LNCaP clone FGC (cell line): ENCODE data around the gene MTUS2.

Experiments
- DNase-seq: peaks from one replicate; pipeline ENCODE4 v3.0.0-alpha.2; 2011; ENCODE audit warnings: low read depth
- H3K4me3 ChIP-seq: 2 replicates; pipeline ENCODE4 v1.5.1; 2011; ENCODE audit warnings: mild to moderate bottlenecking, low read depth, low read length, control low read depth
- TF ChIP-seq, protein P1 (sequence below): IDR thresholded peaks from 2 replicates; pipeline ENCODE4 v1.5.1; 2012; ENCODE audit warnings: mild to moderate bottlenecking; ENCODE audit not compliant: control insufficient read depth, insufficient read depth; ENCODE audit errors: extremely low read depth

Gene MTUS2

DNA sequence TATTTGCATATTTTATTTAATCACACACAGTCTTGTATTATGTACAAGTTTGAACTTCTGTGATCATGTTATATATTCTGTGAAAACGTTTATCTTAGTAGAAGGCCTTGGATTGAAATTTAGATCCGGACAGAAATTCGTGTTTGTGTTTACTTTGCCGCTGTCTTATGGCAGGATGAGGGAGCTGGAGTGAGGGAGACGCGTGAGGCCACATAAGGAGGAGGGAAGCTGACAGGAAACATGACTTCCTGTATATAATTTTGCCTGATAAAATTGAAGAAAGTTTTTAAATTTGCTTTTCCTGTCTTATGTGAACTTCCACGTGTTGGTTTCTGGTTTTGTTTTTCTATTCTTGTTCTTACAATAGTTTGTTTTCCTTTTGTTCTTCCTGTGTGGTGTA is 200.2 kb downstream of the MTUS2 start:
- TF ChIP-seq, protein P1, sequence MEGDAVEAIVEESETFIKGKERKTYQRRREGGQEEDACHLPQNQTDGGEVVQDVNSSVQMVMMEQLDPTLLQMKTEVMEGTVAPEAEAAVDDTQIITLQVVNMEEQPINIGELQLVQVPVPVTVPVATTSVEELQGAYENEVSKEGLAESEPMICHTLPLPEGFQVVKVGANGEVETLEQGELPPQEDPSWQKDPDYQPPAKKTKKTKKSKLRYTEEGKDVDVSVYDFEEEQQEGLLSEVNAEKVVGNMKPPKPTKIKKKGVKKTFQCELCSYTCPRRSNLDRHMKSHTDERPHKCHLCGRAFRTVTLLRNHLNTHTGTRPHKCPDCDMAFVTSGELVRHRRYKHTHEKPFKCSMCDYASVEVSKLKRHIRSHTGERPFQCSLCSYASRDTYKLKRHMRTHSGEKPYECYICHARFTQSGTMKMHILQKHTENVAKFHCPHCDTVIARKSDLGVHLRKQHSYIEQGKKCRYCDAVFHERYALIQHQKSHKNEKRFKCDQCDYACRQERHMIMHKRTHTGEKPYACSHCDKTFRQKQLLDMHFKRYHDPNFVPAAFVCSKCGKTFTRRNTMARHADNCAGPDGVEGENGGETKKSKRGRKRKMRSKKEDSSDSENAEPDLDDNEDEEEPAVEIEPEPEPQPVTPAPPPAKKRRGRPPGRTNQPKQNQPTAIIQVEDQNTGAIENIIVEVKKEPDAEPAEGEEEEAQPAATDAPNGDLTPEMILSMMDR = no peak
- no peak for DNase-seq

DNA sequence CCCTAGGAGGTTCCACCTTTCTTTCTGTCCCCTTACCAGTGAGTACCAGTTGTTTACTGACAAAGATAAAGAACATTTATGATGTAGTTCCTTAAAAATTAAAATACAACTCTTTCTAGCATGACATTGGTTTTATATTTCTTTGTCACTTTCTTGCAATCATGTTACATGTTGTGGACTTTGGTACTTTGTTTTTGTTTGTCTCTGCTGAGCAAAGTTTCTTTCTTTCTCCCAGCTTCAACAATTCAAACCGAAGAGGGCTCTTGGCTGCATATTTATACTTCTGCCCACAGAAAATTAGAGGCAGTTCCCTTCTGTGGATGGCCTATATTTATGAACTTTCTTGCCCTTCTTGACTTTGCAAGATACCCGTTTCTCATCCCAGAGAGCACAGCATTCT is 201.2 kb downstream of the MTUS2 start:
- TF ChIP-seq, protein P1 = no peak
- DNase-seq = no peak
- H3K4me3 ChIP-seq = no peak overlapping the region

More for the DNA sequence above, 200.2 kb downstream of the MTUS2 start:
- no peak overlapping the region for H3K4me3 ChIP-seq

DNA sequence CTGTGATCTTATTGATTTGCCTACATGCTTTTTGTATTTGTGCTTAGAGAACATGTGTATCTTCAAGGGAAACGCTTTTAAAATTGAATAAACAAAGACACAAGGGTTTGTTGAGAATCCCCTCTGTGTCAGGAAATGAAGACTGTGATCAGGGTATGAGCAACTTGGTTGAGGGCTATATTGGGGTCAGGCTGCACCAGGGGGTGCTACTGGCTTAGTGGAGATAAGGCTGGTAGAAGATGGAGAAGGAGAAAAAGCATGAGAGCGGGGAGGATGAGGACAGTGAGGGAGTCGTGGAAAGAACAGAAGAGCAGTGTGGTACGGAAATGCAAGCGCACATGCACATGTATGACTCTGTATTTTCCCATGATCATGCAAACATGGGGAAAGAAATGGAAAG is 201.6 kb downstream of the MTUS2 start:
- TF ChIP-seq, protein P1 = no peak
- no peak for DNase-seq
- H3K4me3 ChIP-seq = no peak overlapping the region

DNA sequence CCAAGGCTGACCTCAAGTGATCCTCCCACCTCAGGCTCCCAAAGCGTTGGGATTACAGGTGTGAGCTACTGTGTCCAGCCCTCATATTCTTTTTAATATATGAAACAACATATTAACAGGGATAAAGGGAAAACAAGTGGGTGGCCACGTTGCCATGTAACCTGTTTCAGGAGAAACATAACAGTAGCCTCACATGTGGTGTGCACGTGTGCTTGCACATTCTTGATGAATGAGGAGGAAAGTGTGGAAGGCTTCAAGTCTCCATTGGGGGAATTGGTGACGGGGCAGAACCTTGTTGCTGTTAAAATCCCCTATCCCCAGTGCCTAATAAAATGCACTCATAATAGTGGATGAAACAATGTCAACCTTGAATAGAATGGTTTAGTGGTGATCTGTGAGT is 202.3 kb downstream of the MTUS2 start:
- TF ChIP-seq, protein P1 = no peak
- H3K4me3 ChIP-seq = no peak overlapping the region
- DNase-seq = no peak

DNA sequence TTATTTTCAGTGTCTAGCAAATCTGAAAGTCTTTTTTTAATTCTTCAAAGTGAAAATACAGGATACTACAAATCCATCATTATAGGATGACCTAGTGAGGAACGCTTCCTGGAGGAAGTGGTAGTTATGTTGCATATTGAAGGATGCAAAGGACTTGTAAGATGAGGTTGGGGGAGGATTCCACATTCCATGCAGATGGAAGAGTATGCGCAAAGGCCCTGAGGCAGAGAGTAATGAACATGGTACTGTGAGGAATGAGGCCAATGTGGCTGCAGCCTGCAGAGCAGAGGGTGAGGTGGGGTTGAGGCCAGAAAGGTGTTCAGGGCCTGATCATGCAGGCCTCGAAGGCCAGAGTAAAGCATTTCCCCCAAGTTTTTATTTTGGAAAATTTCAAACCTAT is 202.8 kb downstream of the MTUS2 start:
- H3K4me3 ChIP-seq = no peak overlapping the region
- TF ChIP-seq, protein P1 = no peak
- DNase-seq = no peak

DNA sequence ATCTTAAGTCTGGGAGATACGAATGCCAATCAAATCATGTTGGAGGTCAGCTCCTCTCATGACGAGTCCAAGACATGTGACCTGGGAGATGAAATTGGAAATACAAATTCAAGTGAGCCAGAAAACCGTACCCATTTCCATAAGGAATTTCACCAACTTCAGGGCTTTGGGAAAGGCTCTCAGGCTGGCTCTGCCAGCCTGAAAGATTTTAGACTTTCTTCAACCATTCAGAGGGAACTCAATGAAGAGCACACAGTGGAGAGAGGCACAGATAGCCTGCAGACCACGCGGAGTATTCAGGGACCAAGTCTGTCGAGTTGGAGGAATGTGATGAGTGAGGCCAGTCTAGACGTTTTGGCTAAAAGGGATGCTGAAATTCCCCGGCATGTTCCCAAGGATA is 204.6 kb downstream of the MTUS2 start:
- TF ChIP-seq, protein P1 = no peak
- no peak overlapping the region for H3K4me3 ChIP-seq
- DNase-seq = no peak

DNA sequence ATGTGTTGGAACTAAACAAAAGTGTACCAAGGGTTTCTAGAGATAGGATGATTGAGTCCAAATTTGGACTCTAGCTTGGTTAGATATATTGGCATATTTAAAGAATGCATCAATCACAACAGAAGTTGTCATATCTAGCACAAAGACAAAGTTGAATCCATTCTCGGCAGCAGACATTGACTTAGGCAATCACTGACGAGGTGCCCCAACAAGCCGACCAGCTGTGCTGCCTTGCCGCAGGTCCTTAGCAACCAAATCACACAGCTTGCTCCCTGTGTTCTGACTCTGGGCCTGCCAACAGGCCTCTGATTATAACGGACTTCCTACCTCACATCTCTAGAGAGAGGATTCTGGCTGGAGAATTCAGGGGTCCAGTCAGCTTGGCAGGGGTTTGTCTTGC is 208.7 kb downstream of the MTUS2 start:
- H3K4me3 ChIP-seq = no peak overlapping the region
- no peak for DNase-seq
- TF ChIP-seq, protein P1 = no peak
